Stimulated activated CD4-positive, alpha-beta T cell treated with anti-CD3 and anti-CD28 coated beads, Interleukin-1b, Interleukin-23, amount 100 ng/mL, for 48 hours (primary cell): ENCODE measurements around the gene SERPINB6.
"Not testable (repeated sequence)": the region's sequence is repeated elsewhere in the genome, so short reads cannot be mapped to it uniquely, and the experiment has no call there.

Experiments used
- DNase-seq: peaks from one replicate; pipeline ENCODE4 v3.0.0-alpha.2; 2020

Gene SERPINB6

DNA sequence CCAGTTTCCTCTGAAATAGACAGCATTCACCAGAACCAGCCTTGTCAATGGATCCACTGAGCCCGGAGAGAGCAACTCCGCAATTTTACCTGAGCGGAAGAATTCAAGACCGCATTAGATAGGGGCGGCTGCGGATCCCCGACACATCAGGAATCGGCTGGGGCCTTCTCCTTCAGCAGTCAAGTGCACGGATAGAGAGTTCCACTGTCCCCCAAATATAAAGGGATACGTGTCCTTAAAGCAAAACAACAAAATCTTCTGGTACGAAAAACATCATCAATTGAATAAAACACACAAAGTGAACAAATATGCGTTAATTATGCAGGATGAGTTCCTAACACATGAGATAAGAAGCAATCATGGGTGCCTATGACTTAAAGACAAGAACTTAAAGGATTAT, 18.3 kb downstream of the SERPINB6 start:
- no peak for DNase-seq

DNA sequence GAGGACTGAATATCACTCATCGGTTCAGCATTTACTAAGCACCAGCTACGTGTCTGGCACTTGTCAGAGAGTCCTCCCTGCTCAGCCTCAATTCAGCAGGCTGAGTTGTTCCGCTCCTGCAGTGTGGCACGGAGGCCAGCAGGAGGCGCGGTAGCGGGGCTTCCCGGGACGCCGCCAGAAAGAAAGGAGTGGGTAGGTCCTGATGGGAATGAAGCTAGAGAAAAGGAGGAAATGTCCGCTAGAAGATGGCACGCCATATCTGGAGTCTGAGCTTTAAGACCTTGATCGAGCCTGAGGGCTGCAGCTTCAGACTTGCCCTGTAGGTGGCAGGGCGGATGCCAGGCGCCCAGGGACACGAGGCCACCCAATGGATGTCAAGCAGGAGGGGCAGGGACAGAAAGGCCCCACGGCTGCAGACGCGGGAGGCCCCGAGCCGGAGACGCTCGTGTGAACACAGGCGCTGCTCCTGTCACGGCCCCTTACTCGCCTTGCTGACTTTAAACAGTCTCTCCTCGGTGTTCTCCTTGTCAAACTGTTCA, 18.7 kb downstream of the SERPINB6 start:
- DNase-seq: peak; percentile 72

DNA sequence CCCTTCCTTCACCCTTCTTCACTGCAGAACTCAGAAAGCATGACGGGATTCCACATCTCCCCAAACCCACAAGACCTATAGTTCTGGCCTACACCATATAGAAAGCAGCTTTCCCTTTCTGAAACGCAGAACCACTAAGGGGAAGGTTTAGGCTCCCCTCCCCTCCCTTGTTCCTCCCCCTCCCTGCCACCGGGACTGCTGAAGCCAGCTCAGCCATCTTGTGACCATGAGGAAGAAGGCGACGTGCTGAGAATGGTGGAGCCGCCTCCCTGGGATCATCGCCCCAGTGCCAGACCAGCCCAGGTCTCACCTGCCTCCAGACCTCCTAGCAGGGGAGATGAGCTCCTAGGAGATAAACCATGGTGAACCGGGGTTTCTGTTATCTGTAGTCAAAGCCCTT, 19.6 kb downstream of the SERPINB6 start:
- DNase-seq: no peak

DNA sequence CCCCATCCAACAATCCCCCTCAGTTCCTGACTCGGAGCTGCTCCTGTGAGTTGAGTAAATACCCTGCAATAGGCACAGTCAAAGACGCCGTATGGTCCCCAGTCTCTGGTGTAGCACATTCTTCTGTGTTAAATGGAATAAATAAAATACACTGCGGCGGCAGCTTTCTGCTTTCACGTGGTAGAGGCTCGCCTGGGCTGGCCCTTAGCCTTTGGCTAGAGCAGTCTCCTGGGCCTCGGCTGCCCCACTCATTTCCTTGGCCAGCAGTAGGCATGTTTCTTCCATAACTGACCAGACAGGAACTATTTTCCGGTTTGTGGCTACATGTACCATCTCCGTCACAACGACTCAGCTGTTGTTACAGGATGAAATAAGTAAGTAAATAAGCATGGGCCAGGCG, 20.7 kb downstream of the SERPINB6 start:
- no peak for DNase-seq

DNA sequence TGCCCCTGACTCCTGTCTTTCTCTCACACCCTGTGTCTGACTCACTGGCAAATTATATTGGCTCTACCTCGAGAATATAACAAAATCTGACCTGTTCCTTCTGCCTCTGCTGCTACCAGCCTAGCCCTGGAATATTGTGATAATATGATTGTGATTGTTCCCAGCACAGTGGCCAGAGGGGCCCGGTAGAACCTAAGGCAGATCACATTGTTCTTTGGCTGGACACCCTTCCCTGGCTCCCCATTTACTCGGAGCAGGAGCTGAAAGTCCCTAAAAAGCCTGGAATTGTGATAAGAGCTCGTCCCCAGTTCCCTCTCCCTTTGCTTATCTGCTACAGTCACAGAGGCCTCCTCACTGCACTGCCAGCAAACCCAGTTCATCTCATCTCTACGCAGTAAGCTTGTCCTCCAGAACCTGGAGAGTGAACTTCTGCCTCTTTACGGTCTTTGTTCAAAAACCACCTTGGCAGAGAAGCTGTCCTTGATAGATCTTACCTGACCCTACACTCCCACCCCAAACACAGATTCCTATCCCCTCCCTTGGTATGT, 21.8 kb downstream of the SERPINB6 start:
- no peak for DNase-seq

DNA sequence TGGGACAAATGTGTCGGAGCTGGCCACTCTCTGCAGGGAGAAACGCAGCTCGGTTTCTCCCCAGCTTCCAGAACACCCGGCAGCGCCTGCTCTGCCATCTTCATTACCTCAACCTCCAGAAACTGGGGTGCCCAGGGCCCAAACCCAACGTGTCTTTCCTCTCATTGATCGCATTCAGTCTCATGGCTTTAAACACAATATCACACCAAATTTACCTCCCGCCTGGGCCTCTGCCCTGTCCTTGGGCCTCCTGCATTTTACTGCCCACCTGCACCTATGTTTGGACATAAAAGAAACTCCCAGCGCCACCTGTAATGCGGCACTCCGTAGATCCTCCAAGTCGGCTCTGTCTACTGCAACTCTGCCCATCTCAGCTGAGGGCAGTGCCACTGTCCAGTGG, 22.2 kb downstream of the SERPINB6 start:
- DNase-seq: no peak

DNA sequence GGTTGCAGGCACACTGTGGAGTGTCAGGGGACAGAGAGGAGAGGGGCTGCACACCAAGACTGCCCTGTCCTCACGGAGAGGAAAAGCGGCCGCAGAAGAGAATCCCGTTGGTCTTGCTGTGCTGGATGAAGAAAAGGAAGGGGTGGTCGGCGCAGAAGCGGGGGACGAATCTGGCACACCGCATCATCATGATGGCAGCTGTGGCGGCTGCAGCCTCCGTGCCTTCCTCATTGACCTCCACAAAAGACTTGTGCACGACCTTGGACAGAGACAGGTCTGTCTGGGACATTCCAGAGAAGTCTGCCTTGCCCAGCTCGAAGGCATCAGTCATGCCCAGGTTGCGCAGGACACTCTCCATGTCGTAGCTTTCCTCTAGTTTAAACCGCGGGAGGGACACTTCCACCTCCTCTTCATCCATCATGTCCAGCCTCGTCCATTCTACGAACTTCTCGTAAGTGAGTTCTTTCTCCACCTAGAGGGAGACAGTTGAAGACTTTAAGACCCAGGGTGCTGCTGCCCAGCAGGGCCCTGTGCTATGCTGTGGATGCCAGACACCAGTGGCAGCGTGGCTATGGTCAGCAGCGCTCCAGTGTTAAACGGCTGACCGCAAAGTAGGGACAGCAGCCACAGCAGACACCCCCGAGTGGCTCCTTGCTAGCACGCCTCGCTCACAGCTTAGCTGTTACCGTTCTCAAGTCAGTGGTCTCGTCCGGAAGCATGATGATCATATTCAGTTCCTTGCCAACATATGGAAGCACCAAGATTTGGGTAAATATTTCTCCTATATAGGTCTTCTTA, 22.9 kb downstream of the SERPINB6 start:
- DNase-seq: no peak

DNA sequence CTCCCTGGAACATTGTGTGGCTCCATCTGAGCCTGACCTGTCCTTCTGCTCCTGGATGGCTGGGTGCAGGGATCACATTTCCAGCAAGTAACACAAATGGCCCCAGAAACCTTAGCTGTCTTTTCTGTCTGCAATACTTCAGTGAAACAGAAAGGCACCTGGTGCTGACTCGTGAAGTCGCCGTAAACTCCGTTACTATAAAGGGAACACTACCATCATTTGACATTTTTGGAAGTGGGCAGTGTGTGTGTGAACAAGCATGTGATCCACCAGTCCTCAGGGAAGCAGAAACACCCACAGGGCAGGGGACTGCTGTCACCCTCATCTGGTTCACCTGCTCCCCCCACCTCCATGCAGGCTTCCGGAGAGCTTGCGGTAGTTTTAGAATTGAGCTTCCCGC, 23.9 kb downstream of the SERPINB6 start:
- DNase-seq: no peak

DNA sequence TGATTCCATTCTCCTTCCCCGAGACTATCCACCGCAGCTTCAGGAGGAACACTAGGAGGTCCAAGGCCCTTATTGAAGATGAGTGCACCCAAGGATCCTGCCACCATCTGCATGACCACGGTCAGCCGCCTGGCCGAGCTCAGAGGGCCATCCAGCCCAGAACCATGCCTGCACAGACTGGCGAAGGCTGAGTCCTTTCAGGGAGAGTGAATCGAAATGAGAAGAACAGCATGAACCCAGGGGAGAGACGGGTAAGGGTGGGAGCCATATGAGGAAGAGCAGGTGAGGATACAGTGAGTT, 26.3 kb downstream of the SERPINB6 start:
- no peak for DNase-seq

DNA sequence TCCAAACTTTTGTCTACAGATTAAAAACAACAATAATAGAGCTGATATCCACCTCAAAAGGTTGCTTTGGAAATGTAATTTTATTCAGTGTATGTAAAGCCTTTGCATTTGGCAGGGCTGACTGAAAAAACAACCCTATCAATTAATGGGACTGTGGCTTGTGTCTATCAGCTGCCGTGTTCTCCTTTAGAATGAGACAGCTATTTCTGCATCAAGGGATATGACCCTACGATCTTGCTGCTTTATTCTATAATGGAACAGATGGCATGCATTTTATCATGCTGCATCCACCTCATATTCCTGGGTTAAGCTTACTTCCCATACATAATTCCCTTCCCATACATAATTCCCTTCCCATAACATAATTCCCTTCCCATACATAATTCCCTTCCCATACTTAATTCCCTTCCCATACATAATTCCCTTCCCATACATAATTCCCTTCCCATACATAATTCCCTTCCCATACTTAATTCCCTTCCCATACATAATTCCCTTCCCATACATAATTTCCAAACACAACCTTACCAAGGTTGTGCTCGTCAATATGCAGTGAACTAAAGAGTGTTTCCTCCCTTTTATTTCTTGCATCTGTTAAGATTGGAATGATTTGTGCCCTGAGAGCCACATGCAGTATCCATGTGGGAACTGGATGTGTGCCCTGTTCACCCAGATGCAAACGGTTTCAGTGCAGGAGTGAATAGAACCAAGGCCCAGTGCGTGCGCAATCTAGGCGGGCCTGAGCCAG, 26.8 kb downstream of the SERPINB6 start:
- DNase-seq: no peak

DNA sequence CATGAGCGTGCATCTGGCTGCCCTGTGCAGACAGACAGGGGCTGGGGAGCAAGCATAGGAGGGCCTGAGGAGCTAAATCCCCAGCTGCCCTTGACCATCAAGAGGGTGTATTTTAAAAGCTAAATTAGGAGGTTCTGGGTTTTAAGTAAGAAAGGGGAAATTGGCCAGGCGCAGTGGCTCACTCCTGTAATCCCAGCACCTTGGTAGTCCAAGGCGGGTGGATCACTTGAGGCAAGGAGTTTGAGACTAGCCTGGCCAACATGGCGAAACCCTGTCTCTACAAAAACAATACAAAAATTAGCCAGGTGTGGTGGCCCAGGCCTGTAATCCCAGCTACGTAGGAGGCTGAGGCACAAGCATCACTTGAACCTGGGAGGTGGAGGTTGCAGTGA, 27.8 kb downstream of the SERPINB6 start:
- no peak for DNase-seq

DNA sequence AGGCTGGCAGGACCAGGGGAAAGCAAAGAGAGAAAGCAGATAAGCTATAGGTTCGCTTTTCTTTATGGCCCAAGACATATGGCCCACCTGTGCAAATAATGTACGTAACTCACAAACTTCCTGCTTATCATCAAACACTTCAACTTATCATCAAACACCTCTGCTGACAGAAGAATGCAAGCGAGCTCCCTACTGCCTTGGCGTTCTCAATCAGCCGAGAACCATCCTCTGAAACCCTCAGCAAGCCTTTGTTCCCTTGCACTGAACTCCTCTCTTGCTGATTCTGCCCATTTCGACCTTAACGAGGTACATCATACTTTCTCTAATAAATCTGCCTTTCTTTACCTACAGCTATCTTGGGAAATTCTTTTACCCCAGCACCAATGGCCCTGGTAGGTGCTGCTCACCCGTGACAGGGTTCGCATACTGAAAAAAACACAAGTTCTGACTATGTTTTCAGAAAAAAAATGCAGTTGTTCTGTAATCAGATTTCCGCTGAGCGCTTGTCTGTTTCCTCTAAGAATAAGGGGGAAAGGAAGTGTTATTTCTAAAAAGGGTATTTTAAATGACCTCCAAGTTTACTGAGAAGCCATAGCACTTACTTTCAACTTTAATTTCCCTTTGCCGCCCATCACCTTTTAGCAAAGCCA, 28.3 kb downstream of the SERPINB6 start:
- DNase-seq: no peak

DNA sequence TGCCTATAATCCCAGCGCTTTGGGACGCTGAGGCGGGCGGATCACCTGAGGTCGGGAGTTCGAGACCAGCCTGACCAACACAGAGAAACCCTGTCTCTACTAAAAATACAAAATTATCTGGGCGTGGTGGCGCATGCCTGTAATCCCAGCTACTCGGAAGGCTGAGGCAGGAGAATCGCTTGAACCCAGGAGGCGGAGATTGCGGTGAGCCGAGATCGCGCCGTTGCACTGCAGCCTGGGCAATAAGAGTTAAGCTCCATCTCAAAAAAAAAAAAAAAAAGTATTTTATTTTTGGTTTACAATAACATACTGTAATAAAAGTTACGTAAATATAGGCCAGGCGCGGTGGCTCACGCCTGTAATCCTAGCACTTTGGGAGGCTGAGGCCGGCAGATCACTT, 29.3 kb downstream of the SERPINB6 start:
- DNase-seq: not testable (repeated sequence)

DNA sequence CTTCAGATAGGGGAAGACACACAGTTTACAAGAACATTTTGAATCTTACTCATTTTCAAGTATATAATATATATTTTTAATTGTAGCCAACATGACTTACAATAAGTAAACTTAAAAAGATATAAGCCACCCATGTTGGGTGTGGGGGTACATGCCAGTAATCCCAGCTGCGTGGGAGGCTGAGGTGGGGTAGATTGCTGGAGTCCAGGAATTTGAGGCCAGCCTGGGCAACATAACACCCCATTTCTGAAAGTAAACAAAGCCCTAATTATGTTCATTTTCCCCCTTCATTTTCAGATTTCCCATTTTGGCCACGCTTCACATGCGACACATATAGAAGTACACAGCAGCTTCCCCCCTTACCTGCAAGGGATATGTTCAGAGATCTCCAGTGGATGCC, 30.5 kb downstream of the SERPINB6 start:
- no peak for DNase-seq

DNA sequence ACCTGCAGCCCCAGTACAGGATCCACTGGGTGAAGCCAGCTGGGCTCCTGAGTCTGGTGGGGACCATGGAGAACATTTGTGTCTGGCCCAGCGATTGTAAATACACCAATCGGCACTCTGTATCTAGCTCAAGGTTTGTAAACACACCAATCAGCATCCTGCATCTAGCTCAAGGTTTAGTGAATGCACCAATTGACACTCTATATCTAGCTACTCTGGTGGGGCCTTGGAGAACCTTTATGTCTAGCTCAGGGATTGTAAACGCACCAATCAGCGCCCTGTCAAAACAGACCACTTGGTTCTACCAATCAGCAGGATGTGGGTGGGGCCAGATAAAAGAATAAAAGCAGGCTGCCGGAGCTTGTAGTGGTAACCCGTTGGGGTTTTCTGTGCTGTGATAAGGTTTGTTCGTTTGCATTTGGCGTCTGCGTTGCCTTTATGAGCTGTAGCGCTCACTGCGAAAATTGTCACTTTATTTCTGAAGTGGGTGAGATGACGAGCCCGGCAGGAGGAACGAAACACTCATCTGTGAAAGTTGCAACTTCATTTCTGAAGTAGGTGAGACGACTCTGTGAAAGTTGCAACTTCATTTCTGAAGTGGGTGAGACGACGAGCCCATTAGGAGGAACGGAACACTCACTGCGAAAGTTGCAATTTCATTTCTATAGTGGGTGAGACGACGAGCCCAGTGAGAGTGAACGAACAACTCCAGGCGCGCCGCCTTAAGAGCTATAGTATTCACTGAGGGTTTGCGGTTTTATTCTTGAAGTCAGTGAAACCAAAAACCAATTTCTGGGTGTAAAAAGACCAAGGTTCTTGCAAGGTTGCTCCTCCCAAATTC, 31.1 kb downstream of the SERPINB6 start:
- peak; percentile 91 for DNase-seq

DNA sequence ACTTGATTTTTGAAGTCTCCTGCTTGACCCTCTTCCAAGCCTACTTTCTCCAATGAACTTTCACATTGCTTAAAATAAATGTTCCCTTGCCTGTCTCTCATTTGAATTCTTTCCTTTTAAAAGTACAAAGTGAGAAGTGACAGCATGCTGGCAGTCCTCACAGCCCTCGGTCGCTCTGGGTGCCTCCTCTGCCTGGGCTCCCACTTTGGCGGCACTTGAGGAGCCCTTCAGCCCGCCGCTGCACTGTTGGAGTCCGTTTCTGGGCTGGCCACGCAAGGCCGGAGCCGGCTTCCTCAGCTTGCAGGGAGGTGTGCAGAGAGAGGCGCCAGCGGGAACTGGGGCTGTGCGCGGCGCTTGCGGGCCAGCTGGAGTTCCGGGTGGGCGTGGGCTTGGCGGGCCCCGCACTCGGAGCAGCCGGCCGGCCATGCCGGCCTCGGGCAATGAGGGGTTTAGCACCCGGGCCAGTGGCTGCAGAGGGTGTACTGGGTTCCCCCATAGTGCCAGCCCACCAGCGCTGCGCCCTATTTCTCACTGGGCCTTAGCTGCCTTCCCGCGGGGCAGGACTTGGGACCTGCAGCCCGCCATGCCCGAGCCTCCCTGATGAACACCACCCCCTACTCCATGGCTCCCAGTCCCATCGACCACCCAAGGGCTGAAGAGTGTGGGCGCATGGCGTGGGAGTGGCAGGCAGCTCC, 31.9 kb downstream of the SERPINB6 start:
- no peak for DNase-seq

DNA sequence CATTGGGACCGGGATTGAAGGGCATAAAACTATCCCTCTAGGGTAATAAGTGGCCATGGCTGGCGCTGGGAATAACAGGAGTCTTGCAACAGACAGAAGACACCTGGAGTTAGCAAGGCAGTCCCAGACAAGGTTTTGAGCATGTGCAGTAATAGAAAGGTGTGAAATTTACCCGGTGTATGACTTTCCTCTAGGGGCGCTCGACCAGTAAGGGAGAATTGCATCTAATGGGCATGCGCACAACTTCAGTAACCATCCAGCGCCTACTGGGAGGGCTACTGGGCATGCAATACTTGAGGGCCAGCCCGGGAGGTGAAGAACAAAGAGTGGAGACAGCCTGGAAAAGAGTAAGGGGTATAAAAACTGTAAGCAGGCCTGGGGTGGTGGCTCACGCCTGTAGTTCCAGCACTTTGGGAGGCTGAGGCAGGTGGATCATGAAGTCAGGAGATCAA, 32.7 kb downstream of the SERPINB6 start:
- no peak for DNase-seq

DNA sequence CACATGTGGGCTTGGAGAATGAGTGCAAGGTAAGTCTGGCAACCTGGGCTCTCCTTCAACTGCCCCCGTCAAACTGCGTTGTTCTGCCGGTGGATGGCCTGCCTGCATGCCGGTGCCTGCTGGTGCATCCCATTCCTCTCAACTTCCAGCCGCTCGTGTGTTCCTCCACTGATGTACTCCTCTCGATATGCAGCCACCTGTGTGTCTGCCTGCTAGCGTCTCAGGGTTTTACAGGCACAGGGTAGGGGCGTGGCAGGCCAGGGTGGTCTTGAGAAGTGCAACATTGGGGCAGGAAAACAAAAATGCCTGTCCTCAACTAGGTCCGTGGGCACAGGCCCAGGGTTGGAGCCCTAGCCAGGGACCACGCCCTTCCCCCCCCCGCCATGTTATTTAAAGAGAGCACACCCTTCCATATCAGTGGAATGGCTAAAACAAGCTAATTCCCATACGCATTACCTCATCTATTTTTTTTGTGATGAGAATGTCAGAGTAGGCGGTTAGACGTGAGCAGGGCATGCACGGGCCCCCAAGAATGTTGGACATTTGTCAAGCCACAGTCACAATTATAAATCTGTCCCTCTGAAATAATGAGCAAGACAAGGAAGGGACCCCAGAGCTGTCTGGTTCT, 33.2 kb downstream of the SERPINB6 start:
- DNase-seq: no peak

DNA sequence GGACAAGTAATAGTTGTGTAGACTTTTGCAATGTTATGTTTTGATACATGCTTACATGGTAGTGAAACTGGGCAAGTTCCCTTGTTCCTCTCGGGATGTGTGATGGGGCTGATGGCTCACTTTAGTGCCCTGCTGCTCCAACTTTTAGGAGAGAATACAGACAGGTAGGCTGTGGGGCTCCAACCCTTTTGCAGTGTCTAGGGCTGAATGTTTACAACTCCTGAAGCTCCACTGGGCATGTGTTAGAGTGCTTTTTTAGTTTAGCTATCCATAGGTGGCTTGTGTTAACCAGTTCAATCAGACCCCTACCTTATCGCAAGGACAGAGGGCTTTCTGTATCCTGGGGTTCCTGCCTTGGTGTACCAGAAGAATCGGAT, 33.8 kb downstream of the SERPINB6 start:
- no peak for DNase-seq

DNA sequence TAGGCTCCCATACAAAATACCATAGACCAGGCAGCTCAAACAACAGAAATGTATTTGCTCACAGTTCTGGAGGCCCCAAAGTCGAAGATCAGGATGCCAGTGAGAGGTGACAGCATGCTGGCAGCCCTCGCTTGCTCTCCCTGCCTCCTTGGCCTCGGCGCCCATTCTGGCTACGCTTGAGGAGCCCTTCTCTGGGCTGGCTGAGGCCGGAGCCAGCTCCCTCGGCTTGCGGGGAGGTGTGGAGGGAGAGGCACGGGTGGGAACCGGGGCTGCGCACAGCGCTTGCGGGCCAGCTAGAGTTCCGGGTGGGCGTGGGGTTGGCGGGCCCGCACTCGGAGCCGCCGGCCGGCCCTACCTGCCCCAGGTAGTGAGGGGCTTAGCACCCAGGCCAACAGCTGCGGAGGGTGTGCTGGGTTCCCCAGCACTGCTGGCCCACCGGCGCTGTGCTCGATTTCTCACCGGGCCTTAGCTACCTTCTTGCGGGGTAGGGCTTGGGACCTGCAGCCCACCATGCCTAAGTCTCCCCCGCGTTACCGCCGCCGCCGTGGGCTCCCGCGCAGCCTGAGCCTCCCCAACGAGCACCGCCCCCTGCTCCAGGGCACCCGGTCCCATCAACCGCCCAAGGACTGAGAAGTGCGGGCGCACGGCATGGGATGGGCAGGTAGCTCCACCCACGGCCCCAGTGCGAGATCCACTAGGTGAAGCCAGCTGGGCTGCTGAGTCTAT, 35.6 kb downstream of the SERPINB6 start:
- no peak for DNase-seq

DNA sequence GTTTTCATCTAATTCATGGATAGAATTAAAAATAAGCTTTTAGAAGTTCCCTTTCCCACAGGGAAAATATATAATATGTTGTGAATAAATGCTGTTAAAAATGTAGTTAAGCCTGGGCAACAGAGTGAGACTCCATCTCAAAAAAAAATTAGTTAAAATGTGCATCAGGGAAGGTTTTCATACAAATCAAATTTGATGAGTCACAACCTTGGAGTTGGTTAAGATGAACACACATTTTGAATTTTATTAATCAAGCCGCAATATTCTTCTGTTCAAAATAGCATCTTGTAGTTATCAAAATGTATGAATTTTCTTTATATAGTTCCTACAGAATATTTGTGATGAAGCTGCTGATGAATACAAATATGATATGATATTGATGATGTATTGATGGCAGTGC, 37.3 kb downstream of the SERPINB6 start:
- no peak for DNase-seq
